NOMO-1 treated with dmso at 0.1 percent for 144 hours (cell line): Measurements from ENCODE around the gene ALDH1A3.
A peak's percentile ranks its signal among the peaks of the same experiment; 100 is the strongest.

Experiments
- DNase-seq: peaks from one replicate; lab custom pipeline; 2025; ENCODE audit not compliant: unreplicated experiment; lab: John Stamatoyannopoulos, UW

The ALDH1A3 gene

GRCh38 chr15:100900795-100901169 is 21.2 kb downstream of the ALDH1A3 start:
- DNase-seq = no peak

GRCh38 chr15:100901296-100901695 is 21.7 kb downstream of the ALDH1A3 start:
- DNase-seq = no peak

- DNase-seq = no peak
Measured at GRCh38 chr15:100901702-100902435, 22.2 kb downstream of the ALDH1A3 start.

GRCh38 chr15:100902436-100903167 is 23.0 kb downstream of the ALDH1A3 start:
- peak; percentile 23 for DNase-seq

GRCh38 chr15:100903168-100903554 is 23.5 kb downstream of the ALDH1A3 start:
- no peak for DNase-seq

DNA sequence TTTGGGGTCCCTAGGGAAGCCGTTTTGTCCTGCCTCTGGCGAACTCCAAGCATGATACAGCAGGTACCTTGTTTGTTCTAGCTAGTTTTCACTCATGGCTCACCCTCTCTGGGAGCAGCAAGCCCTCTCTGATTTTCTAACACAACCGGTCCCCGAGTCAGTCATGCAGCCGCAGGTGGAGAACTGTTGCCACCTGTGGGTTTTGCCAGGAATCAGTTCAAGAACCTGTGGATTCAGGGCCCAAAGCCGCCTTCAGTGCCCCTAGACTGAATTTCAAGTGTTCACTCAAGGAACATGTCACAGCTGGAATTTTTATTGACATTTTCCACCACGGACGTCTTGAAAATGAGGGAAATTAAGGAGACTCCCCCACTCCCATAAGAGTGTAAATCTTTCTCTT is 26.2 kb downstream of the ALDH1A3 start:
- no peak for DNase-seq

- no peak for DNase-seq
Measured at GRCh38 chr15:100908466-100908865, 28.8 kb downstream of the ALDH1A3 start.

GRCh38 chr15:100909565-100909964 is 29.9 kb downstream of the ALDH1A3 start:
- no peak for DNase-seq

- no peak for DNase-seq
Measured at GRCh38 chr15:100909989-100910955, 30.6 kb downstream of the ALDH1A3 start.

GRCh38 chr15:100911086-100911485 is 31.5 kb downstream of the ALDH1A3 start:
- no peak for DNase-seq

DNA sequence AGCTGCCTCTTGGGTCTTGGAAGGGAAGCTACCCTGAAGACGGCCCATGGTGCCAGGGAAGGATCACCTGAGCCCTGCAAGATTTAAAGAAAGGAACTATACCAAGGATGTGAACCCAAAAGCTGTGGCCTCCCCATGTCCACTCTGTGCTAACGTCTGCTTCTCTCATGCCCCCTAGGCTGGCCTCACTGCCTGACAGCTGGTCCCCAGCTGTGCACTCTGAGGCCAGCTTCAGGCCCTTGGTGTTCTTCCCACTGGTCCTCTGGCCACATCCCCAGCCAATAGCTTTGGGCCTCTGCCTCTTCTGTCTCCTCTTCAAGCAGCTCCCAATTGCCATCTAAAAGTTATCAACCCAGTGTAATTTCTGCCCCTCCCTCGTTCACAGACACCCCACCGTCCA is 34.3 kb downstream of the ALDH1A3 start:
- DNase-seq = no peak

- no peak for DNase-seq
Measured at GRCh38 chr15:100914876-100915275, 35.2 kb downstream of the ALDH1A3 start.

DNA sequence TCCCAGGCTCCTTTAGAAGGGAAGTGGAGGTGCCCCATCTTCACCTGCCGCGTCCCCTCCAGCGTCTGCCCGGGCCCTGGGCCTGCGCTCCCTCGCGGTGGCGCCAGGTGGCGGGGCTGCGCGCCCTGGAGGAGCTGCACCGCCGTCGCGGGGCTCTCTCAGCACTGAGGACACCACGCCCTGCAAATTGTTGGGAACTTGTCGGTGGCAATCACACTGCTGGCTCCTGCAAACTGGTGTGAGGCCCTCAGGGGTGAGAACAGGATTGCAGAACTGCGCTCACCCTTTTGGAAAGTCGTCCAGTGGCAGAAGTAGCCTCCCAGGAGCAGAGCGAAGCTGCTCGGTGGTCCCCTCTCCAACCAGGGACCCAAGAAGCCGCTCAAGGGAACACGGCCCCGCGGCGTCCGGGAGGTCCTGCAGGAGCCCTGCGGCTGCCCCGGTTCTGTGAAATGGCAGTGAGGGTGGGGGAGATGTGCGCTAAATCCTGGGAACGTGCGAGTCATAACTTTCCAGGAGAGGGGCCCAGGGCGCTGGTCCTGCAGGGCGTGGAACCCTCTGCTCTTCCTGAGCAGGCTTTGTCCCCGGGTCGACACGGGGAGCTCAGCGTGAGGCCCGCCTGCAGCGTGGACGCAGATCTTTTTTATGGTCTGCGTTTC is 38.5 kb downstream of the ALDH1A3 start:
- DNase-seq = peak; percentile 78

DNA sequence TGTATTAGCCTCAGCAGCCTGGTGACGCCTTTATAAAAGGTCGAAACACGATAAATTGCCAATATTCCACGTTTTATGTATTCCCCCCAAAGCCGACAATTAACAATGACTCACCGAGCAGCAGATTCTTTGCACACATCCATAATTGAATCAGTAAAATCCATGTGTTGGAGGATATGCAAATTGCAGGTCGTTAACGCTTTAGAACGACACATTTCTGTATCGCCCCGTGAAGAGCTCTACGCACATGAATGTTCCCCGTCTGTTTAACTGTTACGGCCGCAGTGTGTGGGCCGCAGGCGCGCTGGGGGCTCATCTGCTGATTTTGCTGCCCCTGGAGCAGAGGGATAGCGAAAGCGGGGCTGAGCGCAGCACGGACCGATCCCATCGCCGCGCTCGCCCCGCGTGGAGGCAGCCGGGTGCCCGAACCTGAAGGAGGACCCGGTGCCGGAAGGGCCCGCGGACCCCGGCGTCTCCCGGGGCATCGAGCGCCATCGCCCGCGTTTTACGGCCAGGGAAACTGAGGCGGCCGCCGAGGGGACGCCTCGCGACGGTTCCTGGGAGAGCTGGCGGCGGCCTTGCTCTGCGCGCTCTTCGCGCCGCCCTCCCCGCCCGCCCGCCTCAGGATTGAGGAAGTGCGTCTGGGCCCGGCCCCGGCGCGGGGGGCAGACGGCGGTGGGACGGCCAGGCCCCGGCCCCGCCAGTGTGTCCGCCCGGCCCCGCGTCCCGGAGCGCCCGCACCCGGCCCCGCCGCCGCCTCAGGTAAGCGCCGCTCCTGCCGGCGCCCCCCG is 39.3 kb downstream of the ALDH1A3 start, which contains the start of gene LRRK1:
Gene LRRK1, plus strand, starts transcription at position 668 of the 791 bp plus-strand sequence. CDS start 5,276 bp downstream, outside the sequence.
- DNase-seq = peak; percentile 40

GRCh38 chr15:100919481-100920405 is 40.1 kb downstream of the ALDH1A3 start:
- no peak for DNase-seq

- no peak for DNase-seq
Measured at GRCh38 chr15:100920516-100921135, 41.0 kb downstream of the ALDH1A3 start.

GRCh38 chr15:100922192-100923040 is 42.8 kb downstream of the ALDH1A3 start:
- DNase-seq = peak; percentile 80

DNA sequence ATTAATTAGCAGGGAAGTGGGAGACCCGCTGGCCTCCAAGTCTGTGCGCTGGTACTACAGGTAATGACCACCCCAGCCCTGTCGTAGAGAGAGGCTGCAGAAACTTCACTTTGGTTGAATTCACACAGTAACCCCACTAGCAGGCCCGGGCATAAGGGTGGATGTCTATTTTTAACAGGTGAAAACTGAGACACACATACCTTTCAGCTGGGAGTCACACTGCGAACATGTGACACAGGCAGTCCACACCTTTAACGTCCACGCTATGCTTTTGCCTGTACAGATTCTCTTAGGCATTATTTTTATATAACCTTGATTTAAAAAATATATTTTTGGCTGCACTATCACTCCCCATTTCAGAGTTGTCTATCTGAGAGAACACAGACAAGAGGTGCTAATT is 43.4 kb downstream of the ALDH1A3 start:
- DNase-seq = no peak
